Bronchial epithelial cell (primary cell): ENCODE data around the gene IL7R. TPM values are rescaled to one million over a fixed set of nuclear protein-coding genes. Genes with fewer than 3 reads are reported as not detected.

Experiments used
- DNase-seq: peaks from one replicate; pipeline ENCODE4 v3.0.0-alpha.2; 2010; ENCODE audit warnings: low read depth
- FAIRE-seq: peaks from 2 replicates; lab custom pipeline; 2011; peaks lifted over from hg19 to GRCh38; lab: Jason Lieb, UNC
- H3K27me3 ChIP-seq: 2 replicates; pipeline ENCODE4 v1.5.1; 2011; ENCODE audit warnings: low read length; ENCODE audit not compliant: control insufficient read depth, insufficient read depth
- H3K36me3 ChIP-seq: 2 replicates; pipeline ENCODE4 v1.5.1; 2011; ENCODE audit warnings: low read length; ENCODE audit not compliant: control insufficient read depth, insufficient read depth
- H3K4me3 ChIP-seq: 2 replicates; pipeline ENCODE4 v1.5.1; 2011; ENCODE audit warnings: mild to moderate bottlenecking, low read depth, low read length, control low read depth
- total RNA-seq: library from RNA; depleted of rRNA; stranded (reverse); fragments of >200 nt; gene quantifications from 2 replicates; pipeline ENCODE4 v1.2.1, GENCODE V29; 2014
- TF ChIP-seq, protein P1 (sequence below): IDR thresholded peaks from 2 replicates; pipeline ENCODE4 v1.5.1; 2011; ENCODE audit warnings: mild to moderate bottlenecking, moderate library complexity, low read length, control low read depth, inconsistent platforms; ENCODE audit not compliant: insufficient read depth, severe bottlenecking

The IL7R gene
- total RNA-seq, 1 donor from 2014 or later = 0.26 TPM

DNA sequence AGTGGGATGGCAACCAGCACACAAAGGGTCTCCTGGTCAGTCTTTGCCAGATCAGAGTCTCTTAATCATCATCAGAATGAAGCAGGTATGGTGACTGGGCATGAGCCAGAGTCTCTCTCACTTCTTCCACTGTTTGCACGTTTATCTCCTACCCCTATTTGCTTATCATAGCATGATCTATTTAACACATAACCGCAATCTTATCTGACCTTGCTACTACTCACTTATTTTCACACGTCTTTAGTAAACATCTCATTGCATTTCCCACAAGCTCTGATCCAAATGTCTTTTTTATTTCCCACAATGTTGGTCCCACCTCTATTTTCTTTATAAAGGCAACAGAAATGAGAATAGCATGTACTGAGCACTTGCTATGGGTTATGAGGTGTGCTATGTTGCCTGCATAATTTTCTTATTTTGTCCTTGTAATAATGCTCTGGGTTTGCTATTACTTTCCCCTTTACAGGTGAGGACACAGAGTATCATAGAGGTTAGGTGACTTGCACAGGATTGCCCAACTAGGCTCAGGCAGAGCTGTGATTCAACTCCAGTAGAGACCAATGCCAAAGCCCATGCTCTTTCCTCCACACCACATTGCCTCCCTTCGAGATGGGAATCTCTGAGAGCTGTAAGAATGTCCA lies 39.7 kb upstream of the IL7R start:
- H3K36me3 ChIP-seq = no peaks in the 10 kb centered on the region
- TF ChIP-seq, protein P1, sequence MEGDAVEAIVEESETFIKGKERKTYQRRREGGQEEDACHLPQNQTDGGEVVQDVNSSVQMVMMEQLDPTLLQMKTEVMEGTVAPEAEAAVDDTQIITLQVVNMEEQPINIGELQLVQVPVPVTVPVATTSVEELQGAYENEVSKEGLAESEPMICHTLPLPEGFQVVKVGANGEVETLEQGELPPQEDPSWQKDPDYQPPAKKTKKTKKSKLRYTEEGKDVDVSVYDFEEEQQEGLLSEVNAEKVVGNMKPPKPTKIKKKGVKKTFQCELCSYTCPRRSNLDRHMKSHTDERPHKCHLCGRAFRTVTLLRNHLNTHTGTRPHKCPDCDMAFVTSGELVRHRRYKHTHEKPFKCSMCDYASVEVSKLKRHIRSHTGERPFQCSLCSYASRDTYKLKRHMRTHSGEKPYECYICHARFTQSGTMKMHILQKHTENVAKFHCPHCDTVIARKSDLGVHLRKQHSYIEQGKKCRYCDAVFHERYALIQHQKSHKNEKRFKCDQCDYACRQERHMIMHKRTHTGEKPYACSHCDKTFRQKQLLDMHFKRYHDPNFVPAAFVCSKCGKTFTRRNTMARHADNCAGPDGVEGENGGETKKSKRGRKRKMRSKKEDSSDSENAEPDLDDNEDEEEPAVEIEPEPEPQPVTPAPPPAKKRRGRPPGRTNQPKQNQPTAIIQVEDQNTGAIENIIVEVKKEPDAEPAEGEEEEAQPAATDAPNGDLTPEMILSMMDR = no peak
- FAIRE-seq = no peak
- no peak for DNase-seq
- H3K27me3 ChIP-seq = no peaks in the 10 kb centered on the region
- no peak overlapping the region for H3K4me3 ChIP-seq

- no peak for DNase-seq
- TF ChIP-seq, protein P1 = no peak
- H3K36me3 ChIP-seq = no peaks in the 10 kb centered on the region
- no peak overlapping the region for H3K4me3 ChIP-seq
- H3K27me3 ChIP-seq = no peaks in the 10 kb centered on the region
- no peak for FAIRE-seq
Measured at GRCh38 chr5:35819026-35819425, 37.7 kb upstream of the IL7R start.

GRCh38 chr5:35819668-35820067 lies 37.0 kb upstream of the IL7R start:
- TF ChIP-seq, protein P1 = no peak
- Histone ChIP-seq H3K27me3 (no peaks in the 10 kb centered on the region), H3K4me3 (no peak overlapping the region), H3K36me3 (no peaks in the 10 kb centered on the region)
- FAIRE-seq (no peak), DNase-seq (no peak)

GRCh38 chr5:35820735-35821134 lies 36.0 kb upstream of the IL7R start:
- FAIRE-seq = no peak
- Histone ChIP-seq H3K27me3 (no peaks in the 10 kb centered on the region), H3K36me3 (no peaks in the 10 kb centered on the region), H3K4me3 (no peak overlapping the region)
- DNase-seq = no peak
- TF ChIP-seq, protein P1 = no peak

DNA sequence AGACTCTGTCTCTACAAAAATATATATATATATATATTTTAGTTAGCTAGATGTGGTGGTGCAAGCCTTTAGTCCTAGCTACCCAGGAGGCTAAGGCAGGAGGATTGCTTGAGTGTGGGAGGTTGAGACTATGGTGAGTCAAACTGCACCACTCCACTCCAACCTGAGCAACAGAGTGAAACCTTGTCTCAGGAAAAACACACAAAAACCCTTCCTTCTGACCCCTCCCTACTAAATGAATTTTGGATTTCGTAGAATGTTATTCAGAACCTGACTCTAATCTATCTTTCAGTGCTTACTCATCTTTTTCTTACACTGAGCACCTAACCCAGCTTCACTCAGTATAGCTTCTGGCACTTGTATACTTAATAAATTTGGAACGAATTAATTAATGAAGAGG lies 35.2 kb upstream of the IL7R start:
- no peak overlapping the region for H3K4me3 ChIP-seq
- H3K27me3 ChIP-seq = no peaks in the 10 kb centered on the region
- TF ChIP-seq, protein P1 = no peak
- FAIRE-seq = no peak
- DNase-seq = no peak
- H3K36me3 ChIP-seq = no peaks in the 10 kb centered on the region

DNA sequence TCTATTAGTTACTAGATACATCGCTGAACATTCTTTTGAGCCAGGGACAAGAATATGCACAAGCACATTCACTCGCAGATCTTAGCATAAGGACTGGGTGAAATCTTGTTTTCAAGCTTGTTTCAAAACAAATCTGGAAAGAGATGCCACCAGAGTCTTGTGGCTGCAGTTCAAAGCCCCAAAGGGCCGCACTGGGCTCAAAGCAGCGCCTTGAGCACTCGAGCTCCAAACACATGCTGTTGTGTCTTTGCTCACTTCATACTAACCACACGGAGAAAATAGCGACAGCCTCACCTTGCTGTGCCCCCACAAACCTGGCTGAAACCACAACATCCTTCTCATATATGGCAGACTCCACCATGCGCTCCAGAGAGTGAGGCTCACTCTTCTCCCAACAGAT lies 34.2 kb upstream of the IL7R start:
- no peak overlapping the region for H3K4me3 ChIP-seq
- FAIRE-seq (no peak), DNase-seq (no peak)
- TF ChIP-seq, protein P1 = no peak
- no peaks in the 10 kb centered on the region for H3K36me3 ChIP-seq
- no peaks in the 10 kb centered on the region for H3K27me3 ChIP-seq
